ENCODE measurements around the gene TMOD4.
"Not testable (repeated sequence)": the region's sequence is repeated elsewhere in the genome, so short reads cannot be mapped to it uniquely, and the experiment has no call there.

The TMOD4 gene

GRCh38 chr1:151175863-151176262, at the start of gene TMOD4:
TMOD4 (minus strand) TSS chr1:151175981; CDS start chr1:151174875, 1,106 bp downstream.
- DNase-seq (ENCODE audit: low read depth in 2 of 2): no peak

DNA sequence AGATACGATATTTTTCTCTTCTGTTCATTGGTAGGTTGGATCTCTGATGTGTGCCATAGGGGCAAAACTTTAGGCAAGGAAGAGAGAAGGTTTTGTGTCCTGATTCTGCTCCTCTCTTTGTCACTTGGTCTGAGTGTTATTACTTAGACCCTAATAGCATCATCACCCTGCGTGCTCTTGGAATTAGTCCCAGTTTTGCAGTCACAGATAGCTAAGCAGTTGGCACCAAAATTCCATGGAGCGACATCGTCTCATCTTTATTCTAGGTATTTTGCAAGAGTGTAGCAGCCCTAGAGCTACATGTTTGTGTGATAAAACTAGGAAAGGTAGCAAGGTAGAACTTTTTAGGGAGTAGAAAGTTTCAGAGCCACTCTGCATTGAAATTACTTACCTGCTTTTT, 46.3 kb upstream of the TMOD4 start:
- DNase-seq (ENCODE audit: low read depth in 2 of 2): no peak

DNA sequence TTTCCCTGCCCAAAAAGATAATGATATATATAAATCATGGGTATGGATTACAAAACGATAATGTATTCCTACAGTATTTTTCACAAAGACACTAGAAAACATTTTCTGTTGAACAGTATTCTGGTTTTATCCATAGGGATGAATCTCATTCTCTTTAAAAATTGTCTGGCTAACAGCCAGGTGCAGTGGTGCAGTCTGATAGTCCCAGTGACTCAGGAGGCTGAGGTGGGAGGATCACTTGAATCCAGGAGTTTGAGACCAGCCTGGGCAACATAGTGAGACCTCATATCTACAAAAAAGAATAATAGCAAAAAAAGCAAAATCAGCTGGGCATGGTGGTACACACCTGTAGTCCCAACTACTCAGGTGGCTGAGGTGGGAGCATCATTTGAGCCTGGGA, 45.8 kb upstream of the TMOD4 start:
- DNase-seq (ENCODE audit: low read depth in 2 of 2): no peak

DNA sequence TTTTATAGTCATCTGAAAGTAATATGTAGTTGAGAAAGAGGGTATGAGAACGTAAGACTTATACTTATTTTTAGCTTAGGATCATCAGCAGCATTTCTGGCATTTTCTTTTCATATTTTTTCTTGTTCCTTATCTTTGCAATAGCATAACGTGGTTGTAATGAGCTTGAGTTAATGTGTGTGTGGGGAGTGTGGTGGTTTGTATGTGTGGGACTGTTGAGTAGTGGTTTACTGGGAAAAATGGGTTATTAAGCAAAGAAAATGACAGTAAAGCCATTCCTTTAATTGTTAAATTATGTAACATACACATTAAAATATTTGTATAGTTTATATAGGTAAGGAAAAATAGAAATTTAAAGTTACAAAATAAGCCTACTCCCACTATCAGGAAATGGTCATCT, 37.8 kb upstream of the TMOD4 start:
- DNase-seq (ENCODE audit: low read depth in 2 of 2): no peak

GRCh38 chr1:151211972-151212705, 36.4 kb upstream of the TMOD4 start:
- no peak for DNase-seq (ENCODE audit: low read depth in 2 of 2)

DNA sequence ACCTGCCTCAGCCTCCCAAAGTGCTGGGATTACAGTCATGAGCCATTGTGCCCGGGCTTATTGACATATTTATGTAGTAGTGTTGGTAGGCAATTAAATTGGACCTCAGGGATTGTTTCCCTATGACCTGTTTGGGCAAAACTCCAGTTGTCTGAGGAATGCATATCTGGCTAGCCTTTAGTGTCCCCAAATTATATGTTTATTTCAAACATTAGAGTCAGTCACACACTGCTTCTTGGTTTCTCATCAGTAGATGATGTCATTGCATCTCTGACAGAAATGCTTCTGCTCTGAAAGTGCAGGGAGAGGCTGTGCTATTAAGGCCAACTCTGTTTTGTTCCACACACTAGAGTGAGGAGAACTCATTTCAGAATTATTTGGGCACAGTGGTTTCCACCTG, 35.0 kb upstream of the TMOD4 start:
- no peak for DNase-seq (ENCODE audit: low read depth in 2 of 2)

- DNase-seq (ENCODE audit: low read depth in 2 of 2): not testable (repeated sequence)
These were observed 29.7 kb upstream of the TMOD4 start for GRCh38 chr1:151205381-151205965.

- DNase-seq (ENCODE audit: low read depth in 2 of 2): no peak
These were observed 24.2 kb upstream of the TMOD4 start for GRCh38 chr1:151199873-151200581.

DNA sequence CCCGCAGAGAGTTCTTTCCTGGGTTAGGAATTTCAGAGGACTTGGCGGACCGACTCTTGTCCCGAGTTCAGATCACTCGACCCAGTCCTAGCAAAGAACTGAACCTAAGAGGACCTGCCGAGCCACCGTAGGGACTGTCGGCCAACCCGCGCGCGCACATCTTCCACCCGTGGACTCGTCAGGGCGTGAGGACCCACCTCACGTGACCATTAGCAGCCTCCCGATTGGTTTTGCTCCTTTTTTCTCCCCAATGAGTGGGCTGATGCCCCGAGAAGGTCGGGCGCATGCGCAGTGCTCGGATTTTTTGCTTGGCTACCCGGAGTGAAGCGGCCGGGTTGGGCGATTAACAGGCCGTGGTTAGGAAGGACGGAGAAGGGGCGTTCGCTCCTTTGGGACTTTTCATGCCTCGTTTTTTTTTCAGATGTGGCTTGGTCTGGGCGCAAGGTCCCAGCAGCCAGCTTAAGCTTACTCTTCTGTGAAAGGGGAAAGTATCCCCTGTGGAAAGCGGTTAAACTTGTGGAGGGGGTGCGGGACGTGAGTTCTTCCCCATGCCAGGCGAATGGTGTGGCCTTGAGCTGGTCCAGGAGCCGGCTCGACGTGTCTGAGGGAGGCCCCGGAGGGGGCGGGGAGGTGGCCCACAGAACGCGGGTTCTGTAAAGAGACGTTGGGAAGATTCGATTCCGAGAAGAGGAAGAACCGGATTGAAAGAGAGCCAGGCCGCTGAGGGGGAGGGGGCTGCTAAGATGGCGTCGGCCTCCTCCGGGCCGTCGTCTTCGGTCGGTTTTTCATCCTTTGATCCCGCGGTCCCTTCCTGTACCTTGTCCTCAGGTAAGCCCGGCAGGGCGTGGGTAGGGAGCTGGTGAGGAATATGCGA, 22.7 kb upstream of the TMOD4 start, which contains the start of gene PIP5K1A:
PIP5K1A (plus strand) TSS at position 299 of the 874 bp plus-strand sequence; CDS start at position 744, 445 bp downstream.
- DNase-seq (ENCODE audit: low read depth in 2 of 2): peak; percentile 99

- DNase-seq (ENCODE audit: low read depth in 2 of 2): no peak
These were observed 22.1 kb upstream of the TMOD4 start for GRCh38 chr1:151197863-151198253.

DNA sequence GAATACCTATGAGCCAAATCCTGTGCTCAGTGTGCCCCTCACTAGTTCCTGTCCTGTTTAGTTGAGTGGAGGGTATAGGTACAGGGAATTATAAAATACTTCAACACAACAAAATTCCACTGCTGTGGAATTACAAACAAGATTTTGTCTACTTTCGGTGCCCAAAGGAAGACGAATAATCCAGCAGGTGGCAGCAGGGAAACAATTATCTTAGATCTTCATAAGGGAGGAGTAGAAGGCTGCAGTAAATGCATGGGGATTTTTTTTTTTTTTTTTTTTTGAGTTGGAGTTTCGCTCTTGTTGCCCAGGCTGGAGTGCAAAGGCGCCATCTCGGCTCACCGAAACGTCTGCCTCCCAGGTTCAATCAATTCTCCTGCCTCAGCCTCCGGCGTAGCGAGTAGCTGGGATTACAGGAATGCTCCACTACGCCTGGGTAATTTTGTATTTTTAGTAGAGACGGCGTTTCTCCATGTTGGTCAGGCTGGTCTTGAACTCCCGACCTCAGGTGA, 20.6 kb upstream of the TMOD4 start:
- no peak for DNase-seq (ENCODE audit: low read depth in 2 of 2)

GRCh38 chr1:151194894-151195594, 19.3 kb upstream of the TMOD4 start:
- DNase-seq (ENCODE audit: low read depth in 2 of 2): not testable (repeated sequence)

DNA sequence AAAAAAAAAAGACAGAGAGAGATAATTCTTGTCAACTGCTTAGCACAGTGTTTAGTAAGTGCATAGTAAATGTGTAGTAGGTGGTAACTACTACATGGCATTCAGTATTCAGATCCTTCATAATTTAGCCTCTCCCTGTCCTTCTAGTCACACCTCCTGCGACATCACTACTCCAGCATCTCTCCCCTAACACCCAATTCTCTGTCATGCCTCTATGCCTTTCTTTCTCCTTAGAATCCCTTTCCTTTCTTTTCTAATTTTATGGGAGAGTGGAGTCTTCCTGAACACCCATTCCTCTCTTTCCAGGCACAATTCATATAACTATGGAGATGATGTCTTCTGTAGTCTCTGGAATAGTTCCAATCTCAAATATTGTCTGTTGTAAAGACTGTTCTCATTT, 18.1 kb upstream of the TMOD4 start:
- DNase-seq (ENCODE audit: low read depth in 2 of 2): no peak

DNA sequence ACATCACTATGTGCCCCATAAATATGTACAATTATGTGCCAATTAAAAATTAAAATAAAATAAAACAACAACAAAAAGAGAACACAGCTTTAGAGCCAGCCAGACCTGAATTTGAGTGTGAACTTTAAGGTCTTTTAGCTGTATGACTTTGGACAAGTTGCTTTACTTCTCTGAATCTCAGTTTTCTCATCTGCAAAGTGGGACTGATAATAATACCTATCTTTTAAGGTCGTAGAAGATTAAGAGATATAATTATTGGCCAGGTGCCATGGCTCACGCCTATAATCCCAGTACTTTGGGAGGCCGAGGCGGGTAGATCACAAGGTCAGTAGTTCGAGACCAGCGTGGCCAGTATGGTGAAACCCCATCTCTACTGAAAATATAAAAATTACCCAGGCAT, 17.5 kb upstream of the TMOD4 start:
- no peak for DNase-seq (ENCODE audit: low read depth in 2 of 2)

DNA sequence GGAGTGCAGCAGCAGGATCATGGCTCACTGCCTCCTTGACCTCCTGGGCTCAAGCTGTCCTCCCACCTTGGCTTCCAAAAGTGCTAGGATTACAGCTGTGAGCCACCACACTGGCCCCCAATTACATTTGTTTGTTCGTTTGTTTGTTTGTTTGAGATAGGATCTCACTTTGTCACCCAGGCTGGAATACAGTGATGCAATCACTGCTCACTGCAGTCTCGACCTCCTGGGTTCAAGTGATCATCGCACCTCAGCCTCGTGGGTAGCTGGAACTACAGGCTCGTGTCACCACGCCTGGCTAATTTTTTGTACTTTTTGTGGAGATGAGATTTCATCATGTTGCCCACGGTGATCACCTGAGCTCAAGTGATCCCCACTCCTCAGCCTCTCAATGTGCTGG, 16.3 kb upstream of the TMOD4 start:
- DNase-seq (ENCODE audit: low read depth in 2 of 2): no peak

GRCh38 chr1:151189637-151190445, 14.1 kb upstream of the TMOD4 start, which contains the start of gene VPS72:
VPS72 (minus strand) TSS chr1:151190197; CDS start chr1:151190121, 76 bp downstream.
- peak; percentile 73 to 74 for DNase-seq (ENCODE audit: low read depth in 2 of 2)

DNA sequence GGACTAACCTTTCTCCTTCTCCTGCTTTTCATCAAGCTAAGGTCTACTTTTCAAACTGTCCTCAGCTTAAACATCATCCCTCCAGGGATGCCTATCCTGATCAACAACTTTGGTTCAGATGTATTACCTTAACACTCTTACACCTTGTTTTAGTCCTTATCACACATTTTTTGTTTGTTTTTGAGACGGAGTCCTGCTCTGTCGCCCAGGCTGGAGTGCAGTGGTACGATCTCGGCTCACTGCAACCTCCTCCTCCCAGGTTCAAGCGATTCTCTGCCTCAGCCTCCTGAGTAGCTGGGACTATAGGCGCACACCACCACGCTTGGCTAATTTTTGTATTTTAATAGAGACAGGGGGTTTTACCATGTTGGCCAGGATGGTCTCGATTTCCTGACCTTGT, 12.9 kb upstream of the TMOD4 start:
- not testable (repeated sequence) for DNase-seq (ENCODE audit: low read depth in 2 of 2)

- no peak for DNase-seq (ENCODE audit: low read depth in 2 of 2)
These were observed 11.4 kb upstream of the TMOD4 start for GRCh38 chr1:151187205-151187604.

GRCh38 chr1:151184211-151184610, 8.4 kb upstream of the TMOD4 start:
- DNase-seq (ENCODE audit: low read depth in 2 of 2): no peak

DNA sequence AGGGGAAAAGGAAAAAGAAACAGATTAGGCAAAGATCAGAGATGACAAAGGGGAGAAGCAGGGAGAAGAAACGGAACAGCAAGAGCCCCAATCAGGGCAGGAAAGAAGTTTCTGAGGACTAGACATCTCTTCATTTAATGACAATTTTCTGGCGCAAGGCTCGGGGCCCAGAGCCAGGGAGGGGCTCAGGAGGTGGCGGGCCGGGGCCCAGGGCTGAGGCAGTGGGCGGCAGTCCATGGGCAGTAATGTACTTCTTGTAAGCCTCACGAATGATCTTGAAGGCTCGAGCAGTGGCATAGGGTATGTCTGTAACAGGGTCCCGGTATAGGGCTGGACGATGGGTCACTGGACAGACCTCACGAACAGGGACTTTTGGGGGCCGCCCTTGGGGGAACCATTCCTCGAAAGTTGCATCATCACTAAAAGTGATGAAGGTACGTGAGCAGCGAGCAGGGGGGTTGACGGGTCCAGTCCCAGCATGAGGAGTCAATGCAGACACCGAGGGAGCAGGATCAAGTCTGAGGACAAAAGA, 799 bp upstream of the TMOD4 start:
- no peak for DNase-seq (ENCODE audit: low read depth in 2 of 2)

All from stimulated activated CD8-positive, alpha-beta memory T cell treated with anti-CD3 and anti-CD28 coated beads, Interleukin-2, amount 100 ng/mL, for 48 hours (primary cell).